Measurements from ENCODE around the gene WDR44.

DNA sequence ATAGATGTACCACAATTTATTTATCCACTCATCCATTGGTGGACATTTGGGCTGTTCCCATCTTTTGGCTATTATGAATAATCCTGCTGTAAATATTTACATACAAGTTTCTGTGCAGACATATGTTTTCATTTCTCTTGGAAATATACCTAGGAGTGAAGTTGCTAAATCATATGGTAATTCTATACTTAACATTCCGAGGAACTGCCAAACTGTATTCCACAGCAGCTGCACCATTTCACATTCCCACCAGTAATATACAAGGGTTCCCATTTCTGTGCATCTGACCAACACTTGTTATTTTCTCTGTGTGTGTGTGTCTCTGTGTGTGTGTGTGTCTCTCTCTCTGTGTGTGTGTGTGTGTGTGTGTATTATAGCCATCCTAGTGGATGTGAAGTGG lies 134.3 kb downstream of the WDR44 start:
- TF ChIP-seq, protein P1, sequence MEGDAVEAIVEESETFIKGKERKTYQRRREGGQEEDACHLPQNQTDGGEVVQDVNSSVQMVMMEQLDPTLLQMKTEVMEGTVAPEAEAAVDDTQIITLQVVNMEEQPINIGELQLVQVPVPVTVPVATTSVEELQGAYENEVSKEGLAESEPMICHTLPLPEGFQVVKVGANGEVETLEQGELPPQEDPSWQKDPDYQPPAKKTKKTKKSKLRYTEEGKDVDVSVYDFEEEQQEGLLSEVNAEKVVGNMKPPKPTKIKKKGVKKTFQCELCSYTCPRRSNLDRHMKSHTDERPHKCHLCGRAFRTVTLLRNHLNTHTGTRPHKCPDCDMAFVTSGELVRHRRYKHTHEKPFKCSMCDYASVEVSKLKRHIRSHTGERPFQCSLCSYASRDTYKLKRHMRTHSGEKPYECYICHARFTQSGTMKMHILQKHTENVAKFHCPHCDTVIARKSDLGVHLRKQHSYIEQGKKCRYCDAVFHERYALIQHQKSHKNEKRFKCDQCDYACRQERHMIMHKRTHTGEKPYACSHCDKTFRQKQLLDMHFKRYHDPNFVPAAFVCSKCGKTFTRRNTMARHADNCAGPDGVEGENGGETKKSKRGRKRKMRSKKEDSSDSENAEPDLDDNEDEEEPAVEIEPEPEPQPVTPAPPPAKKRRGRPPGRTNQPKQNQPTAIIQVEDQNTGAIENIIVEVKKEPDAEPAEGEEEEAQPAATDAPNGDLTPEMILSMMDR (conservative IDR thresholded peaks at IDR 0.05; ENCODE audit: low read depth, low read length) = no peak
- no peak for TF ChIP-seq EZH2 (IDR thresholded peaks at IDR 0.05; ENCODE audit: borderline replicate concordance, low read depth, low read length, poor library complexity, severe bottlenecking)
